Esophagus squamous epithelium (tissue), 5 donors: Measurements from ENCODE around the gene RABGEF1. TPM values are rescaled to one million over a fixed set of nuclear protein-coding genes. Genes with fewer than 3 reads are reported as not detected.
A peak's percentile ranks its signal among the peaks of the same experiment; 100 is the strongest.
"Not testable (repeated sequence)": the region's sequence is repeated elsewhere in the genome, so short reads cannot be mapped to it uniquely, and the experiment has no call there.

Experiments used
- DNase-seq: peaks from one replicate; lab custom pipeline; 2025; lab: John Stamatoyannopoulos, UW
- H3K27ac ChIP-seq, 4 donors: fragments of 200-600 bp; sonication (generic); one replicate each; pipeline ENCODE4 v1.5.1; 2016 to 2019; ENCODE audit warnings: mild to moderate bottlenecking in 1 of 4
- H3K27me3 ChIP-seq, 4 donors: fragments of 200-600 bp; sonication (generic); 1 replicate in 3 of 4; 2 replicates in 1 of 4; pipeline versions ENCODE4 v1.5.1 to v1.6.0; 2017 to 2021; ENCODE audit warnings: antibody characterized with exemption in 1 of 4
- H3K36me3 ChIP-seq, 3 donors: fragments of 200-600 bp; sonication (generic); one replicate each; pipeline ENCODE4 v1.5.1; 2016 to 2019
- H3K4me1 ChIP-seq, 3 donors: fragments of 200-600 bp; sonication (generic); one replicate each; pipeline ENCODE4 v1.5.1; 2017 to 2019
- H3K4me3 ChIP-seq, 4 donors: fragments of 200-600 bp; sonication (generic); 1 replicate in 3 of 4; 2 replicates in 1 of 4; pipeline ENCODE4 v1.5.1; 2016 to 2019; ENCODE audit warnings: mild to moderate bottlenecking in 2 of 4, moderate library complexity in 1 of 4
- H3K9me3 ChIP-seq, 3 donors: fragments of 200-600 bp; sonication (generic); one replicate each; pipeline ENCODE4 v1.5.1; 2016 to 2019
- CTCF ChIP-seq, 6 experiments: fragments of 450-650 bp in 4 of 6; fragments of 200-600 bp in 2 of 6; sonication (generic) in 2 of 6; IDR thresholded peaks; one replicate each; pipeline ENCODE4 v1.5.1; 2016 to 2019; ENCODE audit warnings: antibody characterized with exemption in 6 of 6, mild to moderate bottlenecking in 4 of 6, moderate library complexity in 4 of 6
- POLR2A ChIP-seq, 4 donors: fragments of 450-650 bp; IDR thresholded peaks; one replicate each; pipeline ENCODE4 v1.6.1; 2017; ENCODE audit warnings: antibody characterized with exemption in 4 of 4, mild to moderate bottlenecking in 4 of 4, moderate library complexity in 3 of 4
- WGBS, 2 donors: methylation state at CpG; one replicate each; pipeline ENCODE4 v1.1.5; 2018; 5-methylcytosine and 5-hydroxymethylcytosine counted together
- intact Hi-C: fragments of 100-400 bp; cut with DNase I; formaldehyde crosslinking; loops from one replicate; pipeline ENCODE4 v1.15.0; 2022
- total RNA-seq, 4 donors: library from RNA; depleted of rRNA; stranded (reverse); fragments of >200 nt; gene quantifications; one replicate each; pipeline ENCODE4 v1.1.0, GENCODE V29; 2016
- donor health status: DM: yes; HTN: yes; CAD: no.

RABGEF1 gene
- total RNA-seq, 4 donors from 2014 or later: 27.8 to 48.9 (median 33.5) TPM

DNA sequence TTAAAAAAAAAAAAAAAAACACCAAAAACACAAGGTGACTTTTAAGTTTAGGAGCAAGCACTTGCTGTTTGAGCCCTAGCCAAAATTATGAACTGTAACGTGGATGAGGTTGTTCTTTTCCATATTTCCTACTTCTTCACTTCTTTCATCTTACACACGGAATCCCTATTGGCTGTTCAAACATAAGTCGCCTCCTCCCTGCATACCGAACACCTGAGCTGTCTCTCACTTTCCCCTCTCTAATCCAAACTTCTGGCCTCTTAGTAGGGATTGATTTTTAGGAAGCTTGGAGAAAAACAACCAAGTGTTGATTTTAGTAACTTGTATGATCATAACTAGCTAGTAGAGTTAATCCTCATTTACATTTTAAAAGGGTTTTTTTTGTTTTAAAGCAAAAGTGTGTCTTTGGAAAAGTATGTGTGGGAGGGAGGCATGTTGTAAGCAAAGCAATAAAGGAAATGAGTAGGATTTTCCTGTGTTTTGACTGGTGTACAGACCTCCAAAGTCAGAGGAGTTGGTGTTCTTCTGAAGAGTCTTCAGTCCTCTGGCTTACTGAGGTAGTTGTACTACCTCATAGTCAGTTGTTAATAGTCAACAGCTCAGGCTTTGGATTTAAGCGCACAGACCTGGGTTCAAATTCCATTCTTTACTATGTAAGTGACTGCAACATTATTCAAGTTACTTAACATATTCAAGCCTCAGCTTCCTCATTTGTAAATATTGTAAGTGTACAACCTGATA is 39.3 kb downstream of the RABGEF1 start:
- H3K27ac ChIP-seq: no peak overlapping the region
- no peaks in the 10 kb centered on the region for H3K27me3 ChIP-seq
- no peak overlapping the region for H3K4me3 ChIP-seq
- TF ChIP-seq CTCF (IDR thresholded peaks at IDR 0.05) (no peak), POLR2A (IDR thresholded peaks at IDR 0.05) (no peak)
- H3K36me3 ChIP-seq: peaks cover 0 to 99% (median 13%) of the 10 kb centered on the region in 3 donors
- 84 to 90% methylated on average over 5 of the region's 5 CpGs for WGBS, 2 donors
- no peaks in the 10 kb centered on the region for H3K4me1 ChIP-seq
- H3K9me3 ChIP-seq: no peaks in the 10 kb centered on the region
- intact Hi-C loops: no loop called here
- no peak for DNase-seq

DNA sequence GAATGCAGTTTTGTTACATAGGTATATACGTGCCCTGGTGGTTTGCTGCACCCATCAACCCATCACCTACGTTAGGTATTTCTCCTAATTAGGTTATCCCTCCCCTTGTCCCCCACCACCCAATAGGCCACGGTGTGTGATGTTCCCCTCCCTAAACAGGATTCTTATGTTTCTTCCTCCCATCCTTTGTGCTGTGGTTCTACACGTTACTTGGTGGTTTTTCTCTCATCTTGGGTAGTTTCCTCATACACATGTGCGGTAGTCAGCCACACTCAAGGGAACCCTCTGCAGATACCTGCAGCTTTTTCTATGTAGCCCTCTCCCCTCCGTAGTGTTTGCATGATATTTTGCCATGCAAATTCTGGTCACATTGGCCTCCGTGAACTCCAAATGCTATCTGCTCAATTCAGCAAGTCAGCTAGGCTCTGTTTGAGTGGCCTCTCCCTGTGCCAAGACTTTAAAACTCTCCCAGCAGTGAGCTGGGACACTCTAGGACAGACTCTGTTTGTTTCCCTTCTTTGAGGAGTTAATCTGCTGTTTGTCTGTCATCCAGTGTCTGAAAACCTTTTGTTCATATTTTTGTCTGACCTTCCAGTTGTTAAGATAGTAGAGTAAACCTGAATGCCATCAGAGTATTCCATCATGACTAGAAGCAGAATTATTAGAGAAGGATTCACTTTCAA is 41.0 kb downstream of the RABGEF1 start:
- no peak for DNase-seq
- Histone ChIP-seq H3K9me3 (no peaks in the 10 kb centered on the region), H3K27ac (no peak overlapping the region), H3K4me1 (no peaks in the 10 kb centered on the region), H3K27me3 (no peaks in the 10 kb centered on the region), H3K4me3 (no peak overlapping the region), H3K36me3 (peaks cover 0 to 99% (median 17%) of the 10 kb centered on the region in 3 donors)
- intact Hi-C loops: no loop called here
- WGBS, 2 donors: 87 to 93% methylated on average over 7 of the region's 7 CpGs
- TF ChIP-seq POLR2A (IDR thresholded peaks at IDR 0.05): no peak
- TF ChIP-seq CTCF (IDR thresholded peaks at IDR 0.05): no peak

- H3K27ac ChIP-seq, H3K27me3 ChIP-seq, DNase-seq, H3K9me3 ChIP-seq, intact Hi-C loops, H3K4me1 ChIP-seq, H3K4me3 ChIP-seq: not testable (repeated sequence)
- 29 to 53% methylated on average over 3 of the region's 3 CpGs for WGBS, 2 donors
- peaks cover 0 to 99% (median 12%) of the 10 kb centered on the region in 3 donors for H3K36me3 ChIP-seq
Measured at GRCh38 chr7:66782875-66783274, 42.3 kb downstream of the RABGEF1 start.

- H3K9me3 ChIP-seq: not testable (repeated sequence)
- H3K36me3 ChIP-seq: peaks cover 0 to 99% (median 6%) of the 10 kb centered on the region in 3 donors
Measured at GRCh38 chr7:66783887-66784595, 43.5 kb downstream of the RABGEF1 start.

GRCh38 chr7:66790196-66790595 is 49.7 kb downstream of the RABGEF1 start:
- TF ChIP-seq POLR2A (IDR thresholded peaks at IDR 0.05) (no peak), CTCF (IDR thresholded peaks at IDR 0.05) (no peak)

More at GRCh38 chr7:66783887-66784595, 43.5 kb downstream of the RABGEF1 start:
- H3K4me3 ChIP-seq, H3K27me3 ChIP-seq, H3K27ac ChIP-seq, DNase-seq, intact Hi-C loops, H3K4me1 ChIP-seq: not testable (repeated sequence)
- 80 to 90% methylated on average over 1 of the region's 1 CpG for WGBS, 2 donors

More at GRCh38 chr7:66790196-66790595, 49.7 kb downstream of the RABGEF1 start:
- Histone ChIP-seq H3K4me1 (peaks cover 0 to 8% (median 0%) of the 10 kb centered on the region in 3 donors), H3K4me3 (no peak overlapping the region), H3K27me3 (no peaks in the 10 kb centered on the region), H3K36me3 (peaks cover 2 to 99% (median 5%) of the 10 kb centered on the region in 3 donors), H3K27ac (peak overlapping the region in 1 of 4 donors; percentile 8), H3K9me3 (no peaks in the 10 kb centered on the region)
- 42 to 76% methylated on average over 6 of the region's 6 CpGs for WGBS, 2 donors
- intact Hi-C loops: no loop called here
- DNase-seq: no peak
